Activated CD4-positive, alpha-beta T cell treated with anti-CD3 and anti-CD28 coated beads, Interleukin-2, amount 50 U/mL, for 1 hour (primary cell): ENCODE results near the gene GABRG3.
"Not testable (repeated sequence)": the region's sequence is repeated elsewhere in the genome, so short reads cannot be mapped to it uniquely, and the experiment has no call there.

ENCODE experiments used
- DNase-seq: peaks from one replicate; pipeline ENCODE4 v3.0.0-alpha.2; 2020

Gene GABRG3

GRCh38 chr15:27119695-27120266, 148.8 kb downstream of the GABRG3 start:
- DNase-seq = no peak

- DNase-seq = no peak
These were observed 150.7 kb downstream of the GABRG3 start for GRCh38 chr15:27121672-27122071.

GRCh38 chr15:27123291-27123690, 152.3 kb downstream of the GABRG3 start:
- DNase-seq = no peak

GRCh38 chr15:27123808-27124207, 152.8 kb downstream of the GABRG3 start:
- DNase-seq = no peak

GRCh38 chr15:27124287-27124871, 153.4 kb downstream of the GABRG3 start:
- no peak for DNase-seq

- DNase-seq = no peak
These were observed 154.2 kb downstream of the GABRG3 start for GRCh38 chr15:27125185-27125584.

- DNase-seq = no peak
These were observed 155.5 kb downstream of the GABRG3 start for GRCh38 chr15:27126449-27126848.

- DNase-seq = no peak
These were observed 157.0 kb downstream of the GABRG3 start for GRCh38 chr15:27127815-27128570.

- no peak for DNase-seq
These were observed 162.3 kb downstream of the GABRG3 start for GRCh38 chr15:27133249-27133648.

GRCh38 chr15:27134481-27134880, 163.5 kb downstream of the GABRG3 start:
- no peak for DNase-seq

- DNase-seq = no peak
These were observed 164.2 kb downstream of the GABRG3 start for GRCh38 chr15:27135151-27135550.

GRCh38 chr15:27137127-27137526, 166.1 kb downstream of the GABRG3 start:
- DNase-seq = no peak

- no peak for DNase-seq
These were observed 194.6 kb downstream of the GABRG3 start for GRCh38 chr15:27165590-27165989.

- DNase-seq = no peak
These were observed 195.9 kb downstream of the GABRG3 start for GRCh38 chr15:27166917-27167316.

- no peak for DNase-seq
These were observed 196.8 kb downstream of the GABRG3 start for GRCh38 chr15:27167738-27168137.

GRCh38 chr15:27170851-27171250, 199.9 kb downstream of the GABRG3 start:
- DNase-seq = no peak

GRCh38 chr15:27172821-27173220, 201.8 kb downstream of the GABRG3 start:
- no peak for DNase-seq

GRCh38 chr15:27175472-27176153, 204.6 kb downstream of the GABRG3 start:
- no peak for DNase-seq

GRCh38 chr15:27176785-27177406, 205.9 kb downstream of the GABRG3 start:
- no peak for DNase-seq

GRCh38 chr15:27179789-27180188, 208.8 kb downstream of the GABRG3 start:
- no peak for DNase-seq

- DNase-seq = no peak
These were observed 211.7 kb downstream of the GABRG3 start for GRCh38 chr15:27182561-27183110.

GRCh38 chr15:27183201-27183600, 212.2 kb downstream of the GABRG3 start:
- no peak for DNase-seq

GRCh38 chr15:27191515-27191914, 220.5 kb downstream of the GABRG3 start:
- DNase-seq = not testable (repeated sequence)
